ENCODE data around the gene BAZ2A. TPM values are rescaled to one million over a fixed set of nuclear protein-coding genes. Genes with fewer than 3 reads are reported as not detected.

The BAZ2A gene
- total RNA-seq, 4 donors from 2014 or later = 64.8 to 141 (median 107) TPM

DNA sequence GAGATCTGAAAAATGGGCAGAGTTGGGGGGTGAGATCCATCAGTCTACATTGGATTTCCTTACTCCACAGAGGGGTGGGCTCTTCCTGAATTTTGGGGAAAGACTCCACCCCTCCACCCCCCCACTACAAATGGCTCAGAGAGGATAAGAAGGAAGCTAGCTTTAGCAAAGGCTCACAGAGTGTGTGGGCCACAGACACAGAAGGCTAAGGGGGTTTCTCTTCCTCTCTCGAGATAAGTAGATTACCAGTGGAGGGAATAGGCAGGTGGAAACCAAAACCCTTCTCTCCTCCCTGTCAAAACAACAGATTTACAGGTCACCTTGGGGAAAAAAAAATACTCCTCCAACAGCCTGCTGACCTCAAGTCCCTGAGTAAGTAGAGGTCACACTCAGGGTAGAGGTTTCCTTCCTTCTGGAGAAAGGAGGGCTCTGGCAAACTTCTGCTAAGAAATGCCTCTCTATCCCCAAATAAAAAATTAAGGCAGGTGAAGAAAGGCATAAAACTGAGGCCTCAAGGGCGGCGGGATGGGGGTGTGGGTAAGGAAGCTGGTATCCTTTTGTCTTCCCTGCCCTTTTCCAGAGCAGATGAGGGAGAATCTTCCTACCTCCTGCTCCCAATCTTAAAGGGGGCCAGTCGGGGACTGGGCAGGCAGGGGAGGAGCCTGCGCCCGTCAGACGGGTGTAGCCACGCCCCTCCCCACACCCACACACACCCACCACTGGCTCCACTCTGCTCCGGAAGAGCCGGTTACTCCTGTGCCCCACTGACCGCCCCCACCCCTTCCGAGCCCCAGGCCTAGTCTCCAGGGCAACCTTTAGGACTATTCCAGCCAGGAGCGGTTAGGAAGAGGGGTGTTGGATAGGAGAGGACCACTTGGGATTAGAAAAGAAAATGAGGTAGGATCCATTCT lies 1.9 kb upstream of the BAZ2A start:
- TF ChIP-seq CTCF (IDR thresholded peaks at IDR 0.05) (no peak), POLR2A (IDR thresholded peaks at IDR 0.05) (no peak)
- WGBS, 2 donors = 4 to 5% methylated on average over 13 of the region's 13 CpGs
- intact Hi-C loops (cut with DNase I; ENCODE audit: low total_unique reads) = no loop called here
- no peak overlapping the region for H3K4me3 ChIP-seq (ENCODE audit: low read depth, poor library complexity, severe bottlenecking)
- peak; percentile 68 to 92 for DNase-seq (ENCODE audit: low spot score in 2 of 2)

- DNase-seq (ENCODE audit: low spot score in 2 of 2) = peak in 1 of 2 donors; percentile 88
- TF ChIP-seq POLR2A (IDR thresholded peaks at IDR 0.05) (no peak), CTCF (IDR thresholded peaks at IDR 0.05) (no peak)
- 0% methylated on average over 32 to 33 of the region's 46 CpGs for WGBS, 2 donors
- H3K4me3 ChIP-seq (ENCODE audit: low read depth, poor library complexity, severe bottlenecking) = peak overlapping the region; percentile 98
- intact Hi-C loops (cut with DNase I; ENCODE audit: low total_unique reads) = no loop called here
Observed at GRCh38 chr12:56629459-56630179, 507 bp downstream of the BAZ2A start.

GRCh38 chr12:56628671-56629458 lies 1.3 kb downstream of the BAZ2A start:
- WGBS, 2 donors = 1 to 2% methylated on average over 18 of the region's 18 CpGs
- TF ChIP-seq CTCF (IDR thresholded peaks at IDR 0.05) = no peak
- TF ChIP-seq POLR2A (IDR thresholded peaks at IDR 0.05) = no peak
- H3K4me3 ChIP-seq (ENCODE audit: low read depth, poor library complexity, severe bottlenecking) = peak overlapping the region; percentile 98
- intact Hi-C loops (cut with DNase I; ENCODE audit: low total_unique reads) = no loop called here
- DNase-seq (ENCODE audit: low spot score in 2 of 2) = peak; percentile 62 to 94

GRCh38 chr12:56626701-56627100 lies 3.4 kb downstream of the BAZ2A start:
- no peak for TF ChIP-seq CTCF (IDR thresholded peaks at IDR 0.05)
- intact Hi-C loops (cut with DNase I; ENCODE audit: low total_unique reads) = no loop called here
- no peak overlapping the region for H3K4me3 ChIP-seq (ENCODE audit: low read depth, poor library complexity, severe bottlenecking)
- no peak for DNase-seq (ENCODE audit: low spot score in 2 of 2)

DNA sequence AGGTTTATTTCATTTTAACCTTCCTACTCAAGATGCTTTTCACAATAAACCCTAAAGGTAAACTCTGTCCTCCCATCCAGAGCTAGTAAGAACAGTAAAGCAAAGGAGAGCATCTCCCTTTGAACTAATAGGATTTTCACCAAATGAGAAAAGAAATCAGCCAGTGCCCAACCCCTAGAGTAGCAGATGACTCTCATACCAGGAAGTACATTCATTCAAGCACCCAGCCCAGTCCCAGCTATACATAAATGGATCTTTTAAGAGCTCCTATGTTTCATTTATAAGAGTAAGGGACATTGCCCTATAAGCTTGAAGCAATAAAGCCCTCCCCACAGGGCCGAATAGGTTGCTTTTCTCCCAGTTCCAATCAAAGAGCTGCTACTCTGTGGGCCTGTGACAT lies 7.6 kb downstream of the BAZ2A start:
- H3K4me3 ChIP-seq (ENCODE audit: low read depth, poor library complexity, severe bottlenecking) = no peak overlapping the region
- TF ChIP-seq CTCF (IDR thresholded peaks at IDR 0.05) (no peak), POLR2A (IDR thresholded peaks at IDR 0.05) (no peak)
- WGBS, 2 donors = 81 to 85% methylated on average over 1 of the region's 1 CpG
- no peak for DNase-seq (ENCODE audit: low spot score in 2 of 2)
- intact Hi-C loops (cut with DNase I; ENCODE audit: low total_unique reads) = no loop called here

Data from lower leg skin (tissue), 4 donors.